GM23338 (cell line): ENCODE data around the gene ACOXL. TPM values are rescaled to one million over a fixed set of nuclear protein-coding genes. Genes with fewer than 3 reads are reported as not detected.

Source experiments
- ATAC-seq: fragments of 200-7000 bp; cut with Tn5 transposase; 3 replicates; pipeline ENCODE4 v1.9.1; 2020
- DNase-seq: peaks from one replicate; pipeline ENCODE4 v3.0.0-alpha.2; 2015; ENCODE audit warnings: low spot score
- H2AFZ ChIP-seq: fragments of 200-600 bp; sonication (generic); 2 replicates; pipeline ENCODE4 v1.8.0; 2016; ENCODE audit warnings: antibody characterized with exemption, mild to moderate bottlenecking, moderate library complexity
- H3F3A ChIP-seq: fragments of 200-600 bp; sonication (generic); replicated peaks from 2 replicates; pipeline ENCODE4 v1.8.0; 2017; ENCODE audit warnings: antibody characterized with exemption, mixed run types, low read depth
- H3K27ac ChIP-seq: fragments of 200-600 bp; sonication (generic); 2 replicates; pipeline ENCODE4 v1.6.1; 2016; ENCODE audit warnings: low read depth
- H3K27me3 ChIP-seq: fragments of 200-600 bp; sonication (generic); 2 replicates; pipeline ENCODE4 v1.8.0; 2016; ENCODE audit warnings: mild to moderate bottlenecking, mixed run types, moderate library complexity; ENCODE audit not compliant: insufficient read depth
- H3K36me3 ChIP-seq: fragments of 200-600 bp; sonication (generic); 2 replicates; pipeline ENCODE4 v1.8.0; 2016; ENCODE audit warnings: mild to moderate bottlenecking; ENCODE audit not compliant: insufficient read depth
- H3K4me1 ChIP-seq: fragments of 200-600 bp; sonication (generic); 2 replicates; pipeline ENCODE4 v1.8.0; 2016; ENCODE audit warnings: mild to moderate bottlenecking, moderate library complexity; ENCODE audit not compliant: insufficient read depth
- H3K4me2 ChIP-seq: fragments of 200-600 bp; sonication (generic); 2 replicates; pipeline ENCODE4 v1.7.1; 2017; ENCODE audit warnings: mixed run types
- H3K4me3 ChIP-seq: fragments of 200-600 bp; sonication (generic); 2 replicates; pipeline ENCODE4 v1.6.1; 2016; ENCODE audit warnings: mixed run types
- H3K79me2 ChIP-seq: fragments of 200-600 bp; sonication (generic); replicated peaks from 2 replicates; pipeline ENCODE4 v1.8.0; 2017; ENCODE audit warnings: mild to moderate bottlenecking; ENCODE audit not compliant: insufficient read depth
- H3K9me2 ChIP-seq: fragments of 200-600 bp; sonication (generic); 2 replicates; pipeline ENCODE4 v1.8.0; 2017; ENCODE audit not compliant: insufficient read depth
- H4K20me1 ChIP-seq: fragments of 200-600 bp; sonication (generic); replicated peaks from 2 replicates; pipeline ENCODE4 v1.8.0; 2017; ENCODE audit warnings: mild to moderate bottlenecking; ENCODE audit not compliant: insufficient read depth
- H3K27ac Mint-ChIP-seq: 2 replicates; pipeline ENCODE4 v1.8.0; 2020; ENCODE audit warnings: inconsistent platforms, mild to moderate bottlenecking, moderate library complexity, mixed read lengths
- H3K27me3 Mint-ChIP-seq: 3 replicates; pipeline ENCODE4 v1.8.0; 2022; ENCODE audit warnings: low read depth, mild to moderate bottlenecking, moderate library complexity, mixed read lengths, inconsistent platforms; ENCODE audit not compliant: insufficient read depth, poor library complexity
- H3K36me3 Mint-ChIP-seq: 3 replicates; pipeline ENCODE4 v1.8.0; 2021; ENCODE audit warnings: low read depth, mild to moderate bottlenecking, inconsistent platforms, moderate library complexity, mixed read lengths
- H3K4me1 Mint-ChIP-seq: 3 replicates; pipeline ENCODE4 v1.8.0; 2020; ENCODE audit warnings: mild to moderate bottlenecking, inconsistent platforms, mixed read lengths
- H3K4me3 Mint-ChIP-seq: 3 replicates; pipeline ENCODE4 v1.8.0; 2021; ENCODE audit warnings: moderate library complexity, mild to moderate bottlenecking, inconsistent platforms, mixed read lengths
- H3K9me3 Mint-ChIP-seq: 3 replicates; pipeline ENCODE4 v1.8.0; 2020; ENCODE audit warnings: moderate library complexity, mild to moderate bottlenecking, inconsistent platforms, mixed read lengths
- CREB1 ChIP-seq: fragments of 250-450 bp; sonication (Bioruptor Pico); IDR thresholded peaks from 2 replicates; pipeline ENCODE4 v1.5.0; 2020; ENCODE audit warnings: low read depth, mild to moderate bottlenecking, moderate library complexity
- EZH2 ChIP-seq: fragments of 200-600 bp; sonication (generic); IDR thresholded peaks from one replicate; pipeline ENCODE4 v1.8.0; 2017; ENCODE audit warnings: antibody characterized with exemption, mild to moderate bottlenecking, low read depth; ENCODE audit not compliant: unreplicated experiment
- JUNB ChIP-seq: IDR thresholded peaks from one replicate; pipeline ENCODE4 v1.6.1; 2016; ENCODE audit warnings: antibody characterized with exemption; ENCODE audit not compliant: unreplicated experiment
- POLR2AphosphoS5 ChIP-seq: IDR thresholded peaks from 2 replicates; pipeline ENCODE4 v1.6.1; 2016; ENCODE audit warnings: antibody characterized with exemption, low read depth
- STAT1 ChIP-seq: IDR thresholded peaks from one replicate; pipeline ENCODE4 v1.6.1; 2016; ENCODE audit warnings: antibody characterized with exemption; ENCODE audit not compliant: unreplicated experiment
- ZNF114 ChIP-seq: fragments of 250-450 bp; sonication (Bioruptor Pico); IDR thresholded peaks from 2 replicates; pipeline ENCODE4 v1.5.0; 2020; ENCODE audit warnings: mild to moderate bottlenecking, moderate library complexity
- polyA plus RNA-seq: library from polyadenylated mRNA; unstranded; fragments of >200 nt; fragmentation: Nextera tagmentation; extraction: Ambion mirVana; gene quantifications from 2 replicates; pipeline ENCODE4 v1.2.1, GENCODE V29; 2016
- total RNA-seq: library from RNA; depleted of rRNA; stranded (reverse); fragments of >200 nt; shearing (Covaris generic); gene quantifications from 2 replicates; pipeline ENCODE4 v1.2.3, GENCODE V29; 2014
- TF ChIP-seq, protein P1 (sequence below): IDR thresholded peaks from one replicate; pipeline ENCODE4 v1.6.1; 2018; ENCODE audit warnings: antibody characterized with exemption; ENCODE audit not compliant: unreplicated experiment
- TF ChIP-seq, protein P2 (sequence below): IDR thresholded peaks from 2 replicates; pipeline ENCODE4 v1.6.1; 2016; ENCODE audit warnings: antibody characterized with exemption
- TF ChIP-seq, protein P3 (sequence below), 2 experiments: fragments of 200-600 bp in 1 of 2; sonication (generic) in 1 of 2; conservative IDR thresholded peaks; 2 replicates each; pipeline versions ENCODE4 v1.5.1 to v1.6.1; 2016 to 2017; ENCODE audit warnings: antibody characterized with exemption in 2 of 2, low read depth in 2 of 2, mild to moderate bottlenecking in 2 of 2, moderate library complexity in 1 of 2
- TF ChIP-seq, protein P4 (sequence below): fragments of 250-450 bp; sonication (Bioruptor Pico); IDR thresholded peaks from 2 replicates; pipeline ENCODE4 v1.5.0; 2020; ENCODE audit warnings: mild to moderate bottlenecking, moderate library complexity

The ACOXL gene
- total and polyA plus RNA-seq, 2 experiments from 2014 or later = 9.0 to 14.7 TPM

DNA sequence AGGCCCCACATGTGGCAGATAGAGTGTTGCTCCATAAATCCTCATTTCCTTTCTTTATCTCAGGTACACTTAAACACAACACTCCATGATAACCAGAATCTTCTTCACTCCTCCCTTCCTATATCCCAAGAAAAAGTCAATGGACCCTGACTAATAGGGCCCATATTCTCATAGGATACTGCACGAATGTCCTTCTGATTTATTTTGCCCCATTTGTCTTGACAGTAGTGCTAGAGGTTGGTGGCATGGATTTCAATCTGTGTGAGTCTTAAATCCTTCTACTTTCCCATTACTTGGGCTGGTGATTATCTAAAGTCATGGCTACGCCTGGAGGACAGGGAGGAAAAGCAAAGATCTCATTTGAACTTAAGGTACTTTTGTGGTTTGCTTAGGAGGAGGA, 156.0 kb downstream of the ACOXL start (continued):
- TF ChIP-seq, protein P1, sequence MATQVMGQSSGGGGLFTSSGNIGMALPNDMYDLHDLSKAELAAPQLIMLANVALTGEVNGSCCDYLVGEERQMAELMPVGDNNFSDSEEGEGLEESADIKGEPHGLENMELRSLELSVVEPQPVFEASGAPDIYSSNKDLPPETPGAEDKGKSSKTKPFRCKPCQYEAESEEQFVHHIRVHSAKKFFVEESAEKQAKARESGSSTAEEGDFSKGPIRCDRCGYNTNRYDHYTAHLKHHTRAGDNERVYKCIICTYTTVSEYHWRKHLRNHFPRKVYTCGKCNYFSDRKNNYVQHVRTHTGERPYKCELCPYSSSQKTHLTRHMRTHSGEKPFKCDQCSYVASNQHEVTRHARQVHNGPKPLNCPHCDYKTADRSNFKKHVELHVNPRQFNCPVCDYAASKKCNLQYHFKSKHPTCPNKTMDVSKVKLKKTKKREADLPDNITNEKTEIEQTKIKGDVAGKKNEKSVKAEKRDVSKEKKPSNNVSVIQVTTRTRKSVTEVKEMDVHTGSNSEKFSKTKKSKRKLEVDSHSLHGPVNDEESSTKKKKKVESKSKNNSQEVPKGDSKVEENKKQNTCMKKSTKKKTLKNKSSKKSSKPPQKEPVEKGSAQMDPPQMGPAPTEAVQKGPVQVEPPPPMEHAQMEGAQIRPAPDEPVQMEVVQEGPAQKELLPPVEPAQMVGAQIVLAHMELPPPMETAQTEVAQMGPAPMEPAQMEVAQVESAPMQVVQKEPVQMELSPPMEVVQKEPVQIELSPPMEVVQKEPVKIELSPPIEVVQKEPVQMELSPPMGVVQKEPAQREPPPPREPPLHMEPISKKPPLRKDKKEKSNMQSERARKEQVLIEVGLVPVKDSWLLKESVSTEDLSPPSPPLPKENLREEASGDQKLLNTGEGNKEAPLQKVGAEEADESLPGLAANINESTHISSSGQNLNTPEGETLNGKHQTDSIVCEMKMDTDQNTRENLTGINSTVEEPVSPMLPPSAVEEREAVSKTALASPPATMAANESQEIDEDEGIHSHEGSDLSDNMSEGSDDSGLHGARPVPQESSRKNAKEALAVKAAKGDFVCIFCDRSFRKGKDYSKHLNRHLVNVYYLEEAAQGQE = no peak
- TF ChIP-seq CREB1 (CRISPR knock-in tag) (no peak), ZNF114 (CRISPR knock-in tag) (no peak), STAT1 (no peak)
- TF ChIP-seq, protein P2, sequence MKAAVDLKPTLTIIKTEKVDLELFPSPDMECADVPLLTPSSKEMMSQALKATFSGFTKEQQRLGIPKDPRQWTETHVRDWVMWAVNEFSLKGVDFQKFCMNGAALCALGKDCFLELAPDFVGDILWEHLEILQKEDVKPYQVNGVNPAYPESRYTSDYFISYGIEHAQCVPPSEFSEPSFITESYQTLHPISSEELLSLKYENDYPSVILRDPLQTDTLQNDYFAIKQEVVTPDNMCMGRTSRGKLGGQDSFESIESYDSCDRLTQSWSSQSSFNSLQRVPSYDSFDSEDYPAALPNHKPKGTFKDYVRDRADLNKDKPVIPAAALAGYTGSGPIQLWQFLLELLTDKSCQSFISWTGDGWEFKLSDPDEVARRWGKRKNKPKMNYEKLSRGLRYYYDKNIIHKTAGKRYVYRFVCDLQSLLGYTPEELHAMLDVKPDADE = no peak

DNA sequence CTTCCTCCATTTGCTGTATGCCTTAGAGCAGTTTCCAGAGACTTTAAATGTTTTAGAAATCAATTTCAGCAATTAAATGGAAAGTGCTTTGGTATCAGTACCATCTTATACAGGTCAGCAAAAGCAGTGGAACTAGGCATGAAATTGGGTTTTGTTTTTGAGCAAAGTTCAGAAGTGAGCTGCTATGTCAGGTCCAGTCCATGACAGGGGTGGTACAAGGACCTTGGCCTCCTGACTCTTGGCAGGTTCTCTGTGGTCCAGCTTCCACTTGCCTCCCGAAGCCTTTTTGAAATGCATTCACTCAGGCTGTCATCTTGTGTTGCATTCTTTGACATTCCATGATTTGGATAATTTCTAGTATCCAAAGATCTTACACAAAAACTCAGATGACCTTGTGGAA, 159.3 kb downstream of the ACOXL start:
- H3K27me3 ChIP-seq = no peaks in the 10 kb centered on the region
- Mint-ChIP-seq H3K4me1 (0 out of 3 replicates have a peak, but pooled peaks cover 2% of the 10 kb centered on the region), H3K36me3 (peaks cover 4% of the 10 kb centered on the region; the same call in 2 of the 3 replicates), H3K27ac (no peak overlapping the region), H3K9me3 (peaks cover 7% of the 10 kb centered on the region; the same call in 1 of the 3 replicates), H3K4me3 (no peak overlapping the region), H3K27me3 (peaks cover 4% of the 10 kb centered on the region)
- H3K4me3 ChIP-seq = no peak overlapping the region
- no peaks in the 10 kb centered on the region for H3K4me1 ChIP-seq
- no peaks in the 10 kb centered on the region for H4K20me1 ChIP-seq
- no peak overlapping the region for H2AFZ ChIP-seq
- H3K4me2 ChIP-seq = no peak overlapping the region
- H3K36me3 ChIP-seq = 0 out of 2 replicates have a peak, but pooled peaks cover 3% of the 10 kb centered on the region
- no peaks in the 10 kb centered on the region for H3K79me2 ChIP-seq
- no peaks in the 10 kb centered on the region for H3K9me2 ChIP-seq
- H3F3A ChIP-seq = no peaks in the 10 kb centered on the region
- DNase-seq = no peak
- no peak for ATAC-seq
- H3K27ac ChIP-seq = no peak overlapping the region
- TF ChIP-seq, protein P2 = no peak
- no peak for TF ChIP-seq POLR2AphosphoS5
- no peak for TF ChIP-seq JUNB
- no peak for TF ChIP-seq EZH2
- no peak for TF ChIP-seq STAT1
- TF ChIP-seq, protein P3, sequence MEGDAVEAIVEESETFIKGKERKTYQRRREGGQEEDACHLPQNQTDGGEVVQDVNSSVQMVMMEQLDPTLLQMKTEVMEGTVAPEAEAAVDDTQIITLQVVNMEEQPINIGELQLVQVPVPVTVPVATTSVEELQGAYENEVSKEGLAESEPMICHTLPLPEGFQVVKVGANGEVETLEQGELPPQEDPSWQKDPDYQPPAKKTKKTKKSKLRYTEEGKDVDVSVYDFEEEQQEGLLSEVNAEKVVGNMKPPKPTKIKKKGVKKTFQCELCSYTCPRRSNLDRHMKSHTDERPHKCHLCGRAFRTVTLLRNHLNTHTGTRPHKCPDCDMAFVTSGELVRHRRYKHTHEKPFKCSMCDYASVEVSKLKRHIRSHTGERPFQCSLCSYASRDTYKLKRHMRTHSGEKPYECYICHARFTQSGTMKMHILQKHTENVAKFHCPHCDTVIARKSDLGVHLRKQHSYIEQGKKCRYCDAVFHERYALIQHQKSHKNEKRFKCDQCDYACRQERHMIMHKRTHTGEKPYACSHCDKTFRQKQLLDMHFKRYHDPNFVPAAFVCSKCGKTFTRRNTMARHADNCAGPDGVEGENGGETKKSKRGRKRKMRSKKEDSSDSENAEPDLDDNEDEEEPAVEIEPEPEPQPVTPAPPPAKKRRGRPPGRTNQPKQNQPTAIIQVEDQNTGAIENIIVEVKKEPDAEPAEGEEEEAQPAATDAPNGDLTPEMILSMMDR (conservative IDR thresholded peaks at IDR 0.05; ENCODE audit: low read depth in 2 of 2) = no peak
- no peak for TF ChIP-seq ZNF114 (CRISPR knock-in tag)
- no peak for TF ChIP-seq CREB1 (CRISPR knock-in tag)
- TF ChIP-seq, protein P4, sequence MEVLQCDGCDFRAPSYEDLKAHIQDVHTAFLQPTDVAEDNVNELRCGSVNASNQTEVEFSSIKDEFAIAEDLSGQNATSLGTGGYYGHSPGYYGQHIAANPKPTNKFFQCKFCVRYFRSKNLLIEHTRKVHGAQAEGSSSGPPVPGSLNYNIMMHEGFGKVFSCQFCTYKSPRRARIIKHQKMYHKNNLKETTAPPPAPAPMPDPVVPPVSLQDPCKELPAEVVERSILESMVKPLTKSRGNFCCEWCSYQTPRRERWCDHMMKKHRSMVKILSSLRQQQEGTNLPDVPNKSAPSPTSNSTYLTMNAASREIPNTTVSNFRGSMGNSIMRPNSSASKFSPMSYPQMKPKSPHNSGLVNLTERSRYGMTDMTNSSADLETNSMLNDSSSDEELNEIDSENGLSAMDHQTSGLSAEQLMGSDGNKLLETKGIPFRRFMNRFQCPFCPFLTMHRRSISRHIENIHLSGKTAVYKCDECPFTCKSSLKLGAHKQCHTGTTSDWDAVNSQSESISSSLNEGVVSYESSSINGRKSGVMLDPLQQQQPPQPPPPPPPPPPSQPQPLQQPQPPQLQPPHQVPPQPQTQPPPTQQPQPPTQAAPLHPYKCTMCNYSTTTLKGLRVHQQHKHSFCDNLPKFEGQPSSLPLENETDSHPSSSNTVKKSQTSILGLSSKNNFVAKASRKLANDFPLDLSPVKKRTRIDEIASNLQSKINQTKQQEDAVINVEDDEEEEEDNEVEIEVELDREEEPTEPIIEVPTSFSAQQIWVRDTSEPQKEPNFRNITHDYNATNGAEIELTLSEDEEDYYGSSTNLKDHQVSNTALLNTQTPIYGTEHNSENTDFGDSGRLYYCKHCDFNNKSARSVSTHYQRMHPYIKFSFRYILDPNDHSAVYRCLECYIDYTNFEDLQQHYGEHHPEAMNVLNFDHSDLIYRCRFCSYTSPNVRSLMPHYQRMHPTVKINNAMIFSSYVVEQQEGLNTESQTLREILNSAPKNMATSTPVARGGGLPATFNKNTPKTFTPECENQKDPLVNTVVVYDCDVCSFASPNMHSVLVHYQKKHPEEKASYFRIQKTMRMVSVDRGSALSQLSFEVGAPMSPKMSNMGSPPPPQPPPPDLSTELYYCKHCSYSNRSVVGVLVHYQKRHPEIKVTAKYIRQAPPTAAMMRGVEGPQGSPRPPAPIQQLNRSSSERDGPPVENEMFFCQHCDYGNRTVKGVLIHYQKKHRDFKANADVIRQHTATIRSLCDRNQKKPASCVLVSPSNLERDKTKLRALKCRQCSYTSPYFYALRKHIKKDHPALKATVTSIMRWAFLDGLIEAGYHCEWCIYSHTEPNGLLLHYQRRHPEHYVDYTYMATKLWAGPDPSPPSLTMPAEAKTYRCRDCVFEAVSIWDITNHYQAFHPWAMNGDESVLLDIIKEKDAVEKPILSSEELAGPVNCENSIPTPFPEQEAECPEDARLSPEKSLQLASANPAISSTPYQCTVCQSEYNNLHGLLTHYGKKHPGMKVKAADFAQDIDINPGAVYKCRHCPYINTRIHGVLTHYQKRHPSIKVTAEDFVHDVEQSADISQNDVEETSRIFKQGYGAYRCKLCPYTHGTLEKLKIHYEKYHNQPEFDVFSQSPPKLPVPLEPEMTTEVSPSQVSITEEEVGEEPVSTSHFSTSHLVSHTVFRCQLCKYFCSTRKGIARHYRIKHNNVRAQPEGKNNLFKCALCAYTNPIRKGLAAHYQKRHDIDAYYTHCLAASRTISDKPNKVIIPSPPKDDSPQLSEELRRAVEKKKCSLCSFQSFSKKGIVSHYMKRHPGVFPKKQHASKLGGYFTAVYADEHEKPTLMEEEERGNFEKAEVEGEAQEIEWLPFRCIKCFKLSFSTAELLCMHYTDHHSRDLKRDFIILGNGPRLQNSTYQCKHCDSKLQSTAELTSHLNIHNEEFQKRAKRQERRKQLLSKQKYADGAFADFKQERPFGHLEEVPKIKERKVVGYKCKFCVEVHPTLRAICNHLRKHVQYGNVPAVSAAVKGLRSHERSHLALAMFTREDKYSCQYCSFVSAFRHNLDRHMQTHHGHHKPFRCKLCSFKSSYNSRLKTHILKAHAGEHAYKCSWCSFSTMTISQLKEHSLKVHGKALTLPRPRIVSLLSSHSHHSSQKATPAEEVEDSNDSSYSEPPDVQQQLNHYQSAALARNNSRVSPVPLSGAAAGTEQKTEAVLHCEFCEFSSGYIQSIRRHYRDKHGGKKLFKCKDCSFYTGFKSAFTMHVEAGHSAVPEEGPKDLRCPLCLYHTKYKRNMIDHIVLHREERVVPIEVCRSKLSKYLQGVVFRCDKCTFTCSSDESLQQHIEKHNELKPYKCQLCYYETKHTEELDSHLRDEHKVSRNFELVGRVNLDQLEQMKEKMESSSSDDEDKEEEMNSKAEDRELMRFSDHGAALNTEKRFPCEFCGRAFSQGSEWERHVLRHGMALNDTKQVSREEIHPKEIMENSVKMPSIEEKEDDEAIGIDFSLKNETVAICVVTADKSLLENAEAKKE (CRISPR knock-in tag) = no peak
